HG03442 (cell line): ENCODE data around the gene CCT8.
"Not testable (repeated sequence)": the region's sequence is repeated elsewhere in the genome, so short reads cannot be mapped to it uniquely, and the experiment has no call there.

Experiments used
- ATAC-seq: cut with Tn5 transposase; IDR thresholded peaks from one replicate; pipeline ENCODE4 v1.9.1; 2021; ENCODE audit warnings: mild to moderate bottlenecking, moderate library complexity; ENCODE audit not compliant: unreplicated experiment

CCT8 gene

DNA sequence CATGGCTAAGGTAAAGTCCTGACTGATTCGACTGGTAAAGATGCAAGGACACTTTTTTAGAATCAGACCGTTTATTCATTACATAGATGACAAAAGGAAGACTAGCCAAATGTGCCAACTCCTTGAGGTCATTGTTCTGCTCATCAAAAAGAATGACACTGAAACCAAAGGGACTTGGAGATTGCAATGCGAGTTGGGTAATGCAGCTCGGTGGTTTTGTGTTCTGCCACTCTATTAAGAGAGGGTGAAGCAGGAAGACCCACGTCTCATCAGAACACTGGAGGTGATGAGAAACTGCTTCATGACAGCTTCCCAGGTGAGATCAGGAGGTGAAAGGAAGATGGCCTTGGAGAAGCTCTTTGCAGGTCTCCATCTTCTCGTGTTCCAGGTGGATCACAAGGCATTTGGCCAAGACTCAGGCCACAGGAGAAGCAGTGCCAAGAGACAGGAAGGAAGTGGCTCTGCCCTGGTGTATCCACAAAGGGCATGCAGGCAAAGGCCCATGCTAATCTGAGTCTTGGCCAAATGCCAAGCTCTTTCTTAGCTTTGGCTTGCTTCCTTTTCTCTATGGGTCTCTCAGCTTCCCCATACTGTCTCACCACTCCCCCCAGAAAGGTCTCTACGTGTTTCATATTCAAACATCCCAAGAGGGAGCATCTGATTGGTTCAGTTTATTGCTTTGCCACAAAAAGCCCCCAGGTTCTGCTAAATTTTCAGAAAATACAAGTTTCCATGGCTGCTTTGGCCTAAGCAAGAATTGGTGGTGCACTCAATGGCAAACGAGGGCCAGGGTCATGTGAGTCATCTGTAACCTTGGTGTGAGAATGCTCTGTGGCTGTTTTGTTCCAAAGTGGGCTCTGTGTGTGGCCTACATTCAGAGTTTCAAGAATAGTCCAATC, 5.7 kb upstream of the CCT8 start:
- ATAC-seq = peak; percentile 56

DNA sequence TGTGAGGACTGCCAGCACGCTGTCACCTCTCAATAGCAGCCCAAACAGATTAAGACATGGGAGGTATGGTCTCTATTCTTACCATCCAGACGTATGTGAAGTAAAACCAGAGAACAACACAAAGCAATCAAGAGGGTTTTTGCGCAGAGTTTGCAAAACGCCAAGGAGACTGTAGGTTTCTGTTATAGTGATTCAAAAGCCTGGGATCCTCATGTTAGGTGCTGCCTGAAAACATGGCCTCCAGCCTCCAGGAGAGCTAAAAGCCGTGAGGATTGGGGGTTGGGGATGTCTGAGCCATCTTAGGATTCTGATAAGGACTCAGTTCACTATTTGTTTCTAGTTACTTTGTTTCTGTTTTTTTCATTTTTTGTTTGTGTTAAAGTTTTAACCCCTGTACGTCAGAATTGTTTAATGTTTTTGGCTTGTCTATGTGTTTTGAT, 4.2 kb upstream of the CCT8 start:
- no peak for ATAC-seq

DNA sequence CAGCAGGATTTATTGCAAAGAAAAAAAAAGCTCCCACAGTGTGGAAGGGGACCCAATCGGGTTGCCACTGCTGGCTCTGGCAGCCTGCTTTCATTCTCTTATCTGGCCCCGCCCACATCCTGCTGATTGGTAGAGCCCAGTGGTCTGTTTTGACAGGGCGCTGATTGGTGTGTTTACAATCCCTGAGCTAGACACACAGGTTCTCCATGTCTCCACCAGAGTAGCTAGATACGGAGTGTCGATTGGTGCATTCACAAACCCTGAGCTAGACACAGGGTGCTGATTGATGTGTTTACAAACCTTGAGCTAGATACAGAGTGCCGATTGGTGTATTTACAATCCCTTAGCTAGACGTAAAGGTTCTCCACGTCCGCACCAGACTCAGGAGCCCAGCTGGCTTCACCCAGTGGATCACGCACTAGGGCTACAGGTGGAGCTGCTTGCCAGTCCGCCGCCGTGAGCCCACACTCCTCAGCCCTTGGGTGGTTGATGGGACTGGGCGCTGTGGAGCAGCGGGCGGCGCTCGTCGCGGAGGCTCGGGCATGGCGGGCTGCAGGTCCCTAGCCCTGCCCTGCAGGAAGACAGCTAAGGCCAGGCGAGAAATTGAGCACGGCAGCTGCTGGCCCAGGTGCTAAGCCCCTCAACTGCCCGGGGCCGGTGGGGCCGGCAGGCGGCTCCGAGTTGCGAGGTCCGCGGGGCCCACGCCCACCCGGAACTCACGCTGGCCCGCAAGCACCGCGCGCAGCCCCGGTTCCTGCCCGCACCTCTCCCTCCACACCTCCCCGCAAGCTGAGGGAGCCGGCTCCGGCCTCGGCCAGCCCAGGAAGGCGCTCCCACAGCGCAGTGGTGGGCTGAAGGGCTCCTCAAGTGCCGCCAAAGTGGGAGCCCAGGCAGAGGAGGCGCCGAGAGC, 3.5 kb upstream of the CCT8 start:
- not testable (repeated sequence) for ATAC-seq

DNA sequence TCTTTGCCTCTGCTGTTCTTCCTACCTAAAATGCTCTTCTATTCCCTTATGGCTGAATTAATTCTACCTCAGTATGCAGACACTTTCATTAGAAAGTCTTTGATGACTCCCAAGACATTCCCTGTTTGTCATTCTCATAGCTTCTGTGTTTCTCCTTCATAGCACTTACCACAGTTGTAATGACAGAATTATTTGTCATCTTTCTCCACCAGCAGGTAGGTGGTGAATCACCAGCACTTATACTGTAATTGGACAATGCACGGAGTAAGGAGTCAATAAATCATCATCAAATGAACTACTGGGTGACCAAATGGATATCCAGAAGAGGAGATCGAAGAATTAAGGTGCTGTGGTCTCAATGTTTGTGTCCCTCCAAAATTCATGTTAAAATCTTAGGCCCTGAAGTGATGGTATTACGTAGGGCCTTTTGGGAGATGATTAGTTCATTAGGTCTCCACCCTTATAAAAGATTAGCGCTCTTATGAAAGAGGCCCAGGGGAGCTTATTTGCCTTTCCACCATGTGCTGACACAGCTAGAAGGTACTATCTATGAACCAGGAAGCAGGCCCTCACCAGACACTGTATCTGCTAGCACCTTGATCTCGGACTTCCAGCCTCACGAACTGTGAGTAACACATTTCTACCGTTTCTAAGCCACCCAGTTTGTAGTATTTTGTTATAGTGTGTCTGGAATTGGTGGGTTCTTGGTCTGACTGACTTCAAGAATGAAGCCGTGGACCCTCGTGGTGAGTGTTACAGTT, 2.4 kb upstream of the CCT8 start:
- ATAC-seq = no peak

DNA sequence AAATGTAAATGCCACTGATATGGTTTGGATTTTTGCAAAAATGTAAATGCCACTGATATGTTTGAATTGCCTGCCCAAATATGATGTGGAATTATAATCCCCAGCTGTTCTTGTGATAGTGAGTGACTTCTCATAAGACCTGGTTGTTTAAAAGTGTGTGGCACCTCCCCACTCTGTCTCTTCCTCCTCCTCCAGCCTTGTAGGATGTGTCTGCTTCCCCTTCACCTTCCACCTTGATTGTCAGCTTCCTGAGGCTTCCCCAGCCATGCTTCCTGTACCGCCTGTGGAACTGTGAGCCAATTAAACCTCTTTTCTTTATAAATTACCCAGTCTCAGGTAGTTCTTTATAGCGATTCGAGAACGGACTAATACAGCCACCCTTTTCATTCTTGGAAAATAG, 1.3 kb upstream of the CCT8 start:
- ATAC-seq = no peak

DNA sequence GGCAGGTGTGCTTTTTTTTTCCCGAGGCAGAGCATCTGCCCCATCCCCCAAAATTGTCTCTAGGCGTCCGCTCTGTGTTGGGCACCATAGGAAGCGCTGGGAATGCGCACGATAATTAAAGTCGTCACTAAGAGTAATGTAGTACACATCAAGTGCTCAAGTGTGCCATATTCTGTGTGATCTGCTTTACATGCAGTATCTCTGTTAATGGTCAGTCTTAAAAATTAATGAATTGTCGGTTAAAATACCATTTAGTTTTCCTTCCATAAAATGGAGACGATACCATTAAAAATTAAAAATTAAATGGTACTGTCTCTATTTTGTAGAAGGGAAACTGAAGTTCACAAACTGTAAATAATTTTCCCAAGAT, 544 bp upstream of the CCT8 start:
- peak; percentile 16 for ATAC-seq

DNA sequence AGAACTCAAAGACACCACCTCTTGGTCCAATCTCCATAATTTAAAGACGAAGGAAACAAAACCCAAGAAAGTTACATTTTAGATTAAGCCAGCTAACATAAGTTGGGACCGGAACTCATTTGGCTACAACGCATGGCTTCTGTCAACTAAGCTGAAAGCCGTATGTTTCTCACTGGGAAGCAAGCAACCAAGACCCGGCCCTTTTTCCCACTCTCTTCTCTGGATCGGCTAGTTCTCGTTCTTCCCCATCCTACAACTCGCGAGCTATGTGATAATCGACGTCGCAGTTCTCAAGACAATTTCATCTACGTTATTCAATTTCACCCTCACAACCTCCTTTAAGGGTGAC, 601 bp downstream of the CCT8 start:
- ATAC-seq = no peak

DNA sequence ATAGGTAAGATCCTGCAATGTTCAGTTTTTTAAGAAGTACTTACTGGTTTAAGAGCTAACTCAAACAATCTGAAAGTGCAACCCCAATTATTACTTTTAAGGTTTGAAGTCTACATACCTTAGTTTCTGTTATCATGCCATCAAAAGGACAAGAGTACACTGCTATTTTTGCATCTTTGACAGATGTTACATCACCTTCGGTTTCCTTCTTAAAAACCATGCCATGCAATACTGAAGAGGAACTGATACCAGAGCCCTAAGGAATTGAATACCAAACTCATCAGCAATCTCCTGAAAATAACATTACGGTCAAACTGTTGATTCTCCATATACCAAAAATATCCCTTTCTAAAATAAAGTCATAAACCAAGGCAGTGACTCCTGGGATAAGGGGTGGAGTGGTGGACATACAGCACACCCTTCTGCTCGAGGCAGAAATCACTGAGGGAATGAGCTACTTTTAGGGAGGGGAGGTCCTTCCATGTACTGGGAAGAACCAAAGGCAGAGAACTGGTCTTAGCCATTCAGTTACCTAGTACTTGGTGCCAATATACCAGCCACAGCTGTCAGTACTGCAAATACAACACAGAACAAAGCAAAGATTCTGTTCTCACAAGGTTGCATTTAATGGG, 8.5 kb downstream of the CCT8 start:
- peak; percentile 94 for ATAC-seq

DNA sequence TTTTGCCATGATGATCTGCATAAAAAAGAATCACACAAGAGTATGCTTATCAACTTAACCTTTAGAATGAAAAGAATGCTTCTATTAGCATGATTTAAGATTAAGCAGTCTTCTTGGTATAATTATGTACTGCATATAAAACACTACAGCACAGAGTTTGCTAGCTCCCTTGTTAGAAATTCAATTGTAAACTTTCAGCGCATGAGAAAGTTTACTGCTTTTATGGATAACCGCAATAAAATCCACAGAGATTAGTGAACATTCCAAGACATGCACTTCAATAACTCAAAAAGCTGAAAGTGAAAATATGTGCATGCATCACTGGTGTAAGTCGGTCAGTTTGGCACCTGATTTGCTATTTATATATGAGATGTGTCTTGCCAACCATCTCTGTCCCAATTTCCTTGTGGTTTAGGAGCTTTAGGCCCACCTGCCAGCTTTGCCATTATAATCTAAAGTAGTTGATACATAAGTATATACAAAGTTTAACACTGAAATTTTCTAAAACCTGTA, 16.9 kb downstream of the CCT8 start:
- no peak for ATAC-seq

DNA sequence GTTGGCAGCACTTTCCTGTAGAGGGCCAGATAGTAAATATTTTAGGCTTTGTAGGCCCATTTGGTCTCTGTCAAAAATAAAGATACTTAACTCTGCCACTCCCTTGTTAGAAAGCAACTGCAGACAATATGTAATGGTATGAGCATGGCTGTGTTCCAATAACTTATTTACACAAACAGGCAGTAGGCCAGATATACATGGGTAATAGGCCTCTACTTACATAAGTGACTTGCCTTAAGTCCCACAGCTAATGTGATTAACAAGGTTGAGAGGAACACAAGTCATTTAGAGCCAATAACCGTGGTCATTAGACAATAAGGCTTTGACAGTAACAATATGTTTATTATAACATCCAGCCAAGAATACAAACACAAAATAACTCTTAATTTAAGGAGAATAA, 17.4 kb downstream of the CCT8 start:
- no peak for ATAC-seq

DNA sequence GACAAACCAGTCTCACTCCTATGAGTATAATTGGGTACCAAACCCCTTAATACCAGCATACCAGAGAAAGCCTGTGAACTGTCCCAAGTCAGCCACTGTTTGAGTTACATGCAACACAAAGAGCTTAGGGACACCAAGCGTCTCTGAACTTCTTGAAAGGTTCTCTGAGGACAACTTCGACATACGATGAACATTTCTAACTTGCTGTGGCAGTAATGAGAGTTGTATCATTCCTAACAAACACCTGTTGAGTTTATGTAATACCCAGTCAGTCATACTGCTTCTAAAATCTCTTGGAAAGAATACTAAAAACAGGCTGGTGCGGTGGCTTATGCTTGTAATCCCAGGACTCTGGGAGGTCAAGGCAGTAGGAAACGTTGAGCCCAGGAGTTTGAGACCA, 18.4 kb downstream of the CCT8 start:
- no peak for ATAC-seq

DNA sequence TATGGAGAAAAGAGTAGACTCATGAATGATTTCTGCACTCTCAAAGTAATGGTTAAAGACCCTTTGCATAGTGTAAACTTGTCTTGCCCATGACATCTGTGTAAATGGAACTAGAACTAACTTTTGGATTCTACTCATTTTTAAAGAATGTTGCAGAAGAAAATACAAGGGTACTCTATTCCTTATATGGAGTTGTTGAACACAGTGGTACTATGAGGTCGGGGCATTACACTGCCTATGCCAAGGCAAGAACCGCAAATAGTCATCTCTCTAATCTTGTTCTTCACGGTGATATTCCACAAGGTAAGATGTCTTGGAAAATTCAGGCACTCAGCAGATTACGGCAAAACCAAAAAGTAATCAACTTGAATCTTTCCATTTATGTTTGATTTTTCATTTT, 19.8 kb downstream of the CCT8 start:
- no peak for ATAC-seq

DNA sequence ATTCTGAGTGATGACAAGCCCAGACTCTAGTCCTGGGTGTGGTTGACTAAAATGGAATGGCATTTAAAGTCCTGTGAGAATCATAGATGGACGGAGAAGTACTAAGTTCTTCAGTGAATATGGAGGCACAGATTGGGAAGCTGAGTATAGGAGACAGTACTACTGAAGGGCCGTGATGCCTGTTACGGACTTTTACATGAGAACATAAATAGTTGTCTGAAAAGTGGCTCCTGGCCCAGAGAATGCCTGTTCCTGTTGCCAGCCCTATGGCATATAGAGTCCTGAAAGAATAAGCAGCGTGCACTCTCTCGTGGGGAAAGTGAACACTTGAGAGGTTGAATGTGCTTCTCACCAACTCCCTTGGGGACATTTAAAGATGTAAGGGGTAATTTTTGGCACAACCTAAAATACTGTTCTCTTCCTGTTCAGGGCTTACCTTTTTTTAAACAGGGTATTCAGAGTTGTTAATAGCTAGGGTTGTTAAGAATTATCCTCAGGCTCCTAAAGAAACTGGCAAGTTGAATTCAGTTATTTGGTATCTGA, 20.4 kb downstream of the CCT8 start:
- no peak for ATAC-seq

DNA sequence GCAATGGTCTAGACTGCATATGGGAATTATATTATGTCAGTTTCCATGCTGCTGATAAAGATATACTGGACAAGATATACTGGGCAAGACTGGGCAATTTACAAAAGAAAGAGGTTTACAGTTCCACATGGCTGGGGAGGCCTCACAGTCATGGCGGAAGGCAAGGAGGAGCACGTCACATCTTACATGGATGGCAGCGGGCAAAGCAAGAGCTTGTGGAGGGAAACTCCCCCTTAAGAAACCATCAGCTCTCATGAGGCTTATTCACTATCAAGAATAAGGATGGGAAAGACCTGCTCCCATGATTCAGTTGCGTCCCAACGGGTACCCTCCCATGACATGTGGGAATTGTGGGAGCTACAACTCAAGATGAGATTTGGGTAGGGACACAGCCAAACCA, 21.2 kb downstream of the CCT8 start:
- no peak for ATAC-seq

DNA sequence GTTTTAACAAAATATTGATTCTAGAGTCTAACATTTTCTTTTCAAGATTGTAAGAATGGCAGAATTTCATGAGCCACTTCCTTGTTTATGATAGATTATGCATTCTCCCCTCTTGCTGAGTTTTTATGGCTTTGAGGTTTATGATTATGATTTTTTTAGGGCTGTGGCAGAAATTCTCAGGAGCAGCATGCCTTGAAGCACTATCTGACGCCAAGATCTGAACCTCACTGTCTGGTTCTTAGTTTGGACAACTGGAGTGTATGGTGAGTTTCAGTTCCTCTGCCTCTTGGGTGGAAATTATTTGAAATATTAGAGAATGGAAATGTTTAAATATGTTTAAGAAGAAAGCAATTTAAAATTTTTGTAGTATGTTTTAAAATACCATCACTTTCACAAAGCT, 38.8 kb downstream of the CCT8 start:
- ATAC-seq = no peak

DNA sequence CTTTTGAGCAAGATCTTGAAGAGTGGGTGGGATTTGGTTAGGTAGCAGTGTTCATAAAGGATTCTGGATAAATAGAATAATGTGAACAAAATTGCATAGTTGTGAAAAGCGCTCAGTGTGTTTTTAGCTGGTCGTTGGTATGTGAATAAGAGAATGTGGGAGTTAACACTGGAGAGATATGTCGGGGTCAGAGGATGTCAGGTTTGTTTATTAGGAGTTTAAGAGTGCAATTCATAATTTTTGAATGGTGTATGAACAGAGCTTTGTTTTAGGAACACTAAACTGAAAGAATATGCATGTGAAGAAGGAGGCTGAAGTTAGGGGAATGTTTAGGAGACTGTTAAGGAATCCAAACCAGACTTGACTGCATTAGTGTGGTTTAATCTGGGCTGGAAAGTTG, 39.6 kb downstream of the CCT8 start:
- no peak for ATAC-seq

DNA sequence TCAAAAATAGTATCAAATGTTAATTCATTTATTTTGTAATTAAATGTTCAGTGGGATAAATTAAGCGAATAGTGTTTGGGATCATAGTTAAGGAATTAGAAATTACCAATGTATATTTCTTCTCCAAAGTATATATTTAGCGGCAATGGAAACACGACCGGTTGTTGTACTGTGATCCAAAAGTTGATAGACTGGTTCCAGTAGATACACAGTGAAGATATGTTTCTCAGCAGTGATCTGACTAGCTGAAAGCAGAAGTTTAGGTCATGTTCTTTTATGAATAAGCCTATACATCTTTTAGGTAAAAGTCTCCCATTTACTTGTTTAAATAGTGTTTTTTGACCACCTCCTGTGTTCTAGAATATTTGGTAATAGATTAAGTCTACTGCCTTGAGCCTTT, 40.1 kb downstream of the CCT8 start:
- no peak for ATAC-seq

DNA sequence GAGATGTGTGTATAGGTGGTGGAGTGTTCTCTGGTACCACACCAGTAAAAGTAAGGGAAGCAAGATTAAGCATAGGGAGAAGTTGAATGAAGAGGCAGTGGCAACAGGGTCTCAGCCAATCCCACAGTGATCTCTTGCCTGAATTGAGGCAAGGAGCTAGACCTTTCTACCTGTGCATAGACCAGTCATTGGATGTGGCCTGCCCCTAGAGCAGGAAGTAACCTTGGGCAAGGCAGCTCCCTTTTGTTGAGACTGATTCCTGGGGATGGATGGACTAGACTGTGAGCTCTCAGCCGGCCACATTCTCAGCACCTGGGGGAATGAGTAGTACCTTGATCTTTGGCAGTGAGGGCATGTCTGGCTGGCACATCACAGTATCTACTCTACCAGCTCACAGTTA, 42.5 kb downstream of the CCT8 start:
- ATAC-seq = no peak

DNA sequence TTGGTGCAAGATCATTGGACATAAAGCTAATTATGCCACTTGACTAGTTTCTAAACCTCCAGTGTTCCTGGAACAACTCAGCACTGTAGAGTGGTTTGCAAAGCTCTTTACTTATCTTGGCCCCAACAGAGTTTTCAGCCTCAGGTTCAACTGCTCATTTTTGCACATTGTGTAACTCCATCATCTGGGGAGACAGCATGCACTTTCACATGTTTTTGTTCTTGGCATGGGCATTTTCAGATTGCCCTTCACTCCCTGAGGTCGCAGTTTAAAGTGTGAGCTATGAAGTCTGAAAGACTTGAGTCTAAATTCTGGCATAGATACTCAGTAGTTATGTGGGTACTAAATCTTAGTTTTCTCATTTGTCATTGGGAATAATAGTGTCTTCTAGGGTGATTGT, 43.9 kb downstream of the CCT8 start:
- no peak for ATAC-seq

DNA sequence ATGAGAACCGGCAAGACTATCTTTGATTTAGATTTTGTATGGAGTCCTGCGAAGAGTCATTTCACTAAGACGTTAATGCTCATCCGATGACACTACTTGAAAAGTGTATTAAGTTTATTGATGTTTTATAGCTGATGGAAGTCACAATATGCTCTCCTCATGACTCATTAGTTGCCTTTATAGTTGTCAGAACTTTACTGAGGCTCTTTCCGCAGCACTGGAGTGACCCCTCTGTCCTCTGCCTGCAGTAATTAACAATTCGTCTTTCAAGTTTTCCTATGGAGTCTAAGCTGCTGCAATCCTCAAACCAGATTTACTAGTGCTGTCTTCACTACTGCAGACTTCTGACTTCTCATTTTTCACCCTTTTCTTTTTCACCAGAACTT, 48.1 kb downstream of the CCT8 start:
- no peak for ATAC-seq
